HG02943 (cell line): ENCODE results near the gene SOCS2.
"Not testable (repeated sequence)": the region's sequence is repeated elsewhere in the genome, so short reads cannot be mapped to it uniquely, and the experiment has no call there.

Experiments
- ATAC-seq: cut with Tn5 transposase; IDR thresholded peaks from one replicate; pipeline ENCODE4 v1.9.1; 2021; ENCODE audit warnings: mild to moderate bottlenecking, low read depth, moderate library complexity; ENCODE audit not compliant: unreplicated experiment

The SOCS2 gene

DNA sequence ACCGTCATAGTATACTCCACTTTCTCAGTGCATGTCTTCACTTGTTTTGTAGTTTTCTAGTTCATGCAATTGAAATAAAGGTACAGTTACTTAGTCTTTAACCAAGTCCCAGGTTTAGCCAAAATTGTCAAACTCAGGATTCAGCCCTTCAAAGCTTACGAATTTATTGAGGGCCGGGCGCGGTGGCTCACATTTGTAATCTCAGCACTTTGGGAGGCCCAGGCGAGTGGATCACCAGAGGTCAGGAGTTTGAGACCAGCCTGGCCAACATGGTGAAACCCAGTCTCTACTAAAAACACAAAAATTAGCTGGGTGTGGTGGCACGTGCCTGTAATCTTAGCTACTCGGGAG is 52.8 kb downstream of the SOCS2 start:
- not testable (repeated sequence) for ATAC-seq

DNA sequence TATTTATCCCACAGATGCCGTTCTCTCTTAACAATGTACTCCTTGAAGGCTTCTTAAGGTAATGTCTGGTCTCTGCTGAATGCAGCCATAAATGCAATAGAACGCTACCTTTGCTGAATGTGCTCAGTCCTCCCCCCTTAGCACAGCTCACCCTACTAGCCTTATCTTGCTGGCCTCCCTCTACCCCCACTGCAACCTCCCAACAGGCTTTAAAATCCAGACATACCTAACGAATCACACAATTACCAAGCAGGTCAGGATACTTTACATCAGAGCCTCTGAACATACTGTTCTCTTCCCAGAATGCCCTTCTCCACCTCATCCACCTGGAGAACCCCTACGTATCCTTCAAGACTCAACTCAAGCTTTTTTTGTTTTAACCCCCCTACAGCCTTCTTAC is 53.7 kb downstream of the SOCS2 start:
- no peak for ATAC-seq
